ENCODE measurements around the gene KIF14.
"Not testable (repeated sequence)": the region's sequence is repeated elsewhere in the genome, so short reads cannot be mapped to it uniquely, and the experiment has no call there.

KIF14 gene

DNA sequence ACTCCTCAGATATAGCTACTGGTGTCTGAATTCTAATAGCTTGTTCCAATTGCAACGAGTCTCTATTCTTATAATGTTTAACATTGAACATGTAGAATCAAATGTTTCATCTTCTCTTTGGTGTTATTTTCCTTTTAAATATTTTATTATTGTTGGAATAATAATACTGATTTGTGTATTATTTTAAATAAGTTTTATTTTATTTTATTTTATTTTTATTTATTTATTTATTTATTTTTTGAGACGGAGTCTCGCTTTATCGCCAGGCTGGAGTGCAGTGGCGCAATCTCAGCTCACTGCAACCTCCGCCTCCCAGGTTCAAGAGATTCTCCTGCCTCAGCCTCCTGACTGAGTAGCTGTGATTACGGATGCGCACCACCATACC is 10.0 kb upstream of the KIF14 start:
- not testable (repeated sequence) for DNase-seq

- no peak for DNase-seq
Observed at GRCh38 chr1:200629876-200630514, 9.4 kb upstream of the KIF14 start.

DNA sequence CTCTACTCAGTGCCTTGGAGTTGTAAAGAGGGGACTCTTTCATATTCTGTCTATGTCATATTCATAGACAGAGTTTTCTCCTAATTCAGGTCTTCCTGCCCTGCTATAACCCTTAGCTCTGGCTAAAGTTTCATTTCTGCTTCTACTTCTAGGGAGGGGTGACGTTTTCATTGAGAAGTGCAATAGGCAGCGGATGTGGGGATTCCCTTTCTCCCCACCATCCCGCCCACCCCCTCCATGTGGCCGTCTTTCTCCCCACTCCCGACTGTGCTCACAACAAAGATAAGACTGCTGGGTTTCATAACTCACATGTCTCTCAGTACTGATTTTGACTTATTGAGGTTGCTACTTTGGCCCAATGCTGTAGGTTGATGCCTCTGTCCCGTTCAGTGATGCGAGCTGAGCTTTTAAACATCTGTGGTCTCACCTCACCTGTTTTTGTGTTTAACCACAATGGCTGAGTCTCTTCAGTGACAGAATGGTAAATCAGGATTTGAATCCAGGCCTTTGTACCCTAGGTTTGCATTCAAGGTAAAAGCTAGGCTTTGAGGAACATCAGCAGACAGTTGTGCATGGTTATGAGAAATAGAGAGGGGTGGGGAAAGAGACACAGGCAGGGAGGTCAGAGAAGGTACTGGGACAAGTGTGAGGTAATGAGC is 7.8 kb upstream of the KIF14 start:
- peak; percentile 66 for DNase-seq

- no peak for DNase-seq
Observed at GRCh38 chr1:200627575-200628222, 7.1 kb upstream of the KIF14 start.

DNA sequence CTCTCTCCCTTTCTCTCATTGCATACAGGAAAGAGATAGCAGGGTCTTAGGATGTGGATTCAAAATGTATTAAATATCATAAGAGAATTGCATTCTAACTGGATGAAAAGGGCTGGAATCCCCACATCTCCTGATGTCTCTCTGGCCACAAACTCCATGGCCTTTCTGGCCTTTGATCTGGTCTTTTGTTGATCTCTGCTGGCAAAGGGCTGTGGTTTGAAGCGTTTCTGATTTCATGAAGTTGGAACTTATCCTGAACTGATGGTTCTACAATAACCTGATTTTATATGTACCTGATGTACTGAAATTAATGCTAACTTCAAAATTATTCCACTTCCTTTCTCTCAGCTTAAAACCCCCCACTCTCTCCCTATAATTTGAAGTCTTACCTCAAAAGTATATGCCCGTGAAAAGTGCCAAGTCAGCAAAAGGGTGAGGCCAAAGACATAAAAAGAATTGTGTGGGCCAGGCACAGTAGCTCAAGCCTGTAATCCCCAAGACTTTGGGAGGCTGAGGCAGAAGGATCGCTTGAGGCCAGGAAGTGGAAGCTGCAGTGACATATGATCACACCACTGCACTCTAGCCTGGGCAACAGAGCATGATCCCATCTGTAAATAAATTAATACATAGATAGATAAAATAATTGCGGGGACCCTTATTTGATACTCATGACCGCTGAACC is 6.4 kb upstream of the KIF14 start:
- DNase-seq: no peak

DNA sequence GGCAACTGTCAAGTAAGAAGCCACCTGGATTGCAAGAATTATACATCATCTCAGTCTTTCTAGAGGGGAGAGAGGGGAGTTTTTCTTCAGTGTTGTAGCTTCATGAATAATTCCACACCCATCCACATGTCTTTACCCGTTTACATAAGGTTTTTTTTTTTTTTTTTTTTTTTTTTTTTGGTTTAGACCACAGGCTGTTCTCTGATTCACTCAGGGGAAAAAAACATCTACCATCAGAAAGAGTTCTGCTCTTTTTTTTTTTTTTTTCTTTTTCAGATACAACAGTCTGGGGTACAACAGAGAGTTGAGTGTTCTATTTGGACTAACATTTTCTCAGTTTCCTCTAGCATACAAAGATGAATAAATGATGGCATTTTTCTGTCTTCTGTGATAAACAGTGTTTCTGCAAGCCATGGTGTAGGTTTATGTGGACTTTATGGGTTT is 4.9 kb upstream of the KIF14 start:
- peak; percentile 77 for DNase-seq

- DNase-seq: no peak
Observed at GRCh38 chr1:200624679-200625335, 4.3 kb upstream of the KIF14 start.

DNA sequence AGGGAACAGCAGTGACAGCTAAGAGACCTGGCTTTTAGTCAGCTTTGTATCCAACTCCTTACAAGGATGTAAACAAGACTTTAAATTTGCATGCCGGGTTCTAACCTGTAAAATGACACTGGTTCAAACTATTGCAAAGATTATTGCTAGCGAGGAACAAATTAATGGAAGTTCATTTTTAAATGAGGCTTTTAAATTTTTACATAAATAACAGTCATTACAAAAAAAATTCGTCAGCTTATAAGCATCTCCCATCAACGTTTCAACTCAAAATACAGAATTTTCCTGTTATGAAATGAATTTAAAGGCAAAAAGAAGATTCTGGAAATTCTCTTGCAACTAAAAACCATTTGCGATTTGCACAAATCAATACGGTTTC is 668 bp downstream of the KIF14 start:
- no peak for DNase-seq

DNA sequence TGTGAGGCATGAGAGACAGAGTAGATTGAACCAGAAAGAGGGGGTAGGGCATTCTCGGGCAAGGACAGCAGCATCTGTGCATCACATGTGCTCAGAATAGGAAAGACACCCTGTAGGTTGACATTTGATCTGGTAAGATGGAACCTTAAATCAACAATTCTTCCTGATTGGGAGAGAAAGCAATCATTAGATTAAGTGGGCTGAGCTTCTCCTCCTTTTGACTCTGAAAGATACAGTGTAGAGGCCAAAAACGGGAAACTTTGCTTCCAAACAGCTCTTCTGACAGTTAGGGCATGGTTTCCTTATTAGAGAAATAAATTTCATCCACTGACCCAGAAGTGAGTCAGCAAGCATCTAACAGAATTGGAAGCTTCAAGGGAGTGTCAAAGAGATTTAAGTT is 9.7 kb downstream of the KIF14 start:
- DNase-seq: no peak

- no peak for DNase-seq
Observed at GRCh38 chr1:200602632-200603031, 17.9 kb downstream of the KIF14 start.

- no peak for DNase-seq
Observed at GRCh38 chr1:200590001-200590400, 30.6 kb downstream of the KIF14 start.

GRCh38 chr1:200588698-200589097 is 31.9 kb downstream of the KIF14 start:
- DNase-seq: no peak

- DNase-seq: no peak
Observed at GRCh38 chr1:200564319-200564718, 56.2 kb downstream of the KIF14 start.

DNA sequence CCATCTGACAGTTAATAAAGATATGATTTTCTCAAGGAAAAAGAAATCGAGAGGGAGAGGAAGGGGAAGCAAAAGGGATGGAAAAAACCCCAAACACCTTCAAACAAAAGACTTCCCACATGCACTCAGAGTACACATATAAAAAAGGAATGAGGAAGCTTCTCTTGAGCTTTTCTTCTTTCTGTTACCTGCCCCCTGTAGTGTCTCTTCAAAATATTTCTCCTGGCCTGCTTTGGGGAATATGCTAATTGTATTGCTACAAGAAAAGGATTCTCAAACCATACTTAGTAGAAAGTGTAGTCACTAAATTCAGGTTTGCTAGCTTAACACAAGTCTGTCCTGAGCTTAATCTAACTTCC is 58.7 kb downstream of the KIF14 start:
- DNase-seq: no peak

GRCh38 chr1:200558866-200559459 is 61.6 kb downstream of the KIF14 start:
- DNase-seq: peak; percentile 42

DNA sequence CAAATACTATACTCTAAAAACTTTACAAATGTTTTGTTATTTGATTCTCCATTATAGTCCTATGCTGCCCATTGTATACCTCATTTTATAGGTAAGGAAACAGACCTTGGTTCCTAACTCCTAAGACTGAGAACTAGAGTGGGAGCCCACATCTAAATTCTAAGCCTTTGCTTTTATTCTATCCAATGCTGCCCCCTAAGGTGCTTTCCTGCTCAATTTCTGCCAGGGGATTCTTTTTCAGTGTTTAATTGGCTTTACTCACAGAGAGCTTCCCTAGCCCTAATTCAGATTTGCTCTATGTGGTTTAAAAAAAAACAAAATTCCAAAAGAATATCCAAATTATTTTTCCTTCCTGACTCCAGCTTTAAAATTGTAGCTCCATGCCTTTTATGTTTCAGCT is 64.5 kb downstream of the KIF14 start:
- DNase-seq: no peak

GRCh38 chr1:200552737-200553136 is 67.8 kb downstream of the KIF14 start:
- DNase-seq: not testable (repeated sequence)

DNA sequence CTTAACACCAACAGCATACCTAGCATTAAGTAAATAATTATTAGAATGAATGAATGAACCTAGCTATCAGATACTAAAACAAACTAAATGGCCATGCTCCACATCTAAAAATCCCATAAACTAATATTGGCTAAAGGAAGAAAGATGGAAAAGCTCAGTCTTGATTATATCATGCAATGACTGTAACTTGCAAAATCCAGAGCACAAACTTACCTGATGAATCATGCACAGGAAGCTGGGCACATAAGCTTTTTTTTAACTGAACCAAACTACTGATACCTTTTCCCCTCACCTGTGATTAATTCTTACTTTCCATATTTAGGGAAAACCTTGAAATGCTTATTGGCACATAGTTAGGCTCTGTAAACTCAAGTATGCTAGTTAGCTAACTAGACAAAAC is 70.2 kb downstream of the KIF14 start:
- DNase-seq: no peak

DNA sequence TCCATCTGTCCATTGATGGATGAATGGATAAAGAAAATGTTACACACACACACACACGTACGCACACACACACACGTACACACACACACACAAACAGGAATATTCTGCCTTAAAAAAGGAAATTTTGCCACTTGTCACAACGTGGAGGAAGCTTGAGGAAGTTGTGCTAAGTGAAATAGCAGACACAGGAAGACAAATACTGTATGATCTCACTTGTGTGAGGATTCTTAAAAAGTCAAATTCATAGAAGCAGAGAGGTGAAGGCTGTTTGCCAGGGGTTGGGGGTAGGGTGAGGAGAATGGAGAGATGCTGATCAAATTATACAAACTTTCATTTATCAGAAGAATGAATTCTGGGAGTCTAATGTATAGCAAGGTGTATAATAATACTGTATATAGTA is 73.2 kb downstream of the KIF14 start:
- no peak for DNase-seq

DNA sequence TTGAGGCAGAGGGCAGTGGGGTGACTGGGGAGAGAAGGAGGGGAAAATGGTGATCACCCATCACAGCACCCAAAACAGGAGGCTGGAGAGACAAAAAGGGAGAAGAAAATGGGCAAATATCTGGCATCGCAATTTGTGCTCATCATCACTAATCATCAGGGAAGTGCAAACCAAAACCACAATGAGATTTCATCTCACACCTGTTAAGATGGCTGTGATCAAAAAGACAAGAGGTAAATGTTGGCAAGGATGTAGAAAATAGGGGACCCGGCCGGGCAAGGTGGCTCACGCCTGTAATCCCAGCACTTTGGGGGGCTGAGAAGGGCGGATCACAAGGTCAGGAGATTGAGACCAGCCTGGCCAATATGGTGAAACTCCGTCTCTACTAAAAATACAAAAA is 74.0 kb downstream of the KIF14 start:
- no peak for DNase-seq

DNA sequence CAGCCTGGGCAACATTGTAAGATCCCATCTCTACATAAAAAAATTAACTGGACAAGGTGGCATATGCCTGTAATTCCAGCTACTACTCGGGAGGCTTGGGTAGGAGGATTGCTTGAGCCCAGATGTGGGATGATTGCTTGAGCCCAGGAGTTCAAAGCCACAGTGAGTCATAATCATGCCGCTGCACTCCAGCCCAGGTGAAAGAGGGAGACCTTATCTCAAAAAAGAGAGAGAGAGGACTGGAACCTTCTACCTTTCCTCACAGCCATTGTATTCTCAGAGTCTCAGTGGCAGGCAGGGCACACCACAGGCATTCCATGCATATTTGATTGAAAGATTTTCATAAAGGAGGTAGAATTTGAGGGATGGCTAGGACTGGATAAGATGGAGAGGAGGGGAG is 78.4 kb downstream of the KIF14 start:
- no peak for DNase-seq

DNA sequence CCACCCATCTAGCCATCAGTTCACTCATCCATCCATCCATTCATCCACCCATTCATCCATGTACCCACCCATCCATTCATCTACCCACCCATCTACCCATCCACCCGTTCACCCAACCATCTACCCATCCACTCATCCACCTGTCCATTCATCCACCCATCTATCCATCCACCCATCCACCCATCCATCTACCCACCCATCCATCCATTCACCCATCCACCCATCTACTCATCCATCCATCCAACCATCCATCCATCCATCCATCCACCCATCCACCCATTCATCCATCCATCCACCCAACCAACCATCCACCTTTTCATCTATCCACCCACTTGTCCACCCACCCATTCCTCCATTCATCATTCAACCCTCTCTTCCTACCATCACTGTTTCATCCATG is 80.3 kb downstream of the KIF14 start:
- no peak for DNase-seq

GRCh38 chr1:200538179-200538578 is 82.4 kb downstream of the KIF14 start:
- DNase-seq: no peak
